GM06990 (cell line): Measurements from ENCODE around the gene SCUBE1.

Experiments
- DNase-seq: peaks from one replicate; pipeline ENCODE4 v3.0.0-alpha.2; 2011; ENCODE audit not compliant: insufficient read length; ENCODE audit errors: extremely low read depth
- H3K27me3 ChIP-seq: replicated peaks from 2 replicates; pipeline ENCODE4 v1.6.0; 2011; ENCODE audit warnings: low read length; ENCODE audit not compliant: control insufficient read depth, insufficient read depth
- H3K36me3 ChIP-seq: 2 replicates; pipeline ENCODE4 v1.5.1; 2011; ENCODE audit warnings: low read length; ENCODE audit not compliant: control insufficient read depth, insufficient read depth
- H3K4me3 ChIP-seq: replicated peaks from 2 replicates; pipeline ENCODE4 v1.5.1; 2011; ENCODE audit warnings: low read depth, mild to moderate bottlenecking, control low read depth, low read length
- TF ChIP-seq, protein P1 (sequence below): IDR thresholded peaks from 2 replicates; pipeline ENCODE4 v1.5.1; 2011; ENCODE audit warnings: low read length, control low read depth, mild to moderate bottlenecking, inconsistent platforms; ENCODE audit not compliant: insufficient read depth, poor library complexity, severe bottlenecking

Gene SCUBE1

DNA sequence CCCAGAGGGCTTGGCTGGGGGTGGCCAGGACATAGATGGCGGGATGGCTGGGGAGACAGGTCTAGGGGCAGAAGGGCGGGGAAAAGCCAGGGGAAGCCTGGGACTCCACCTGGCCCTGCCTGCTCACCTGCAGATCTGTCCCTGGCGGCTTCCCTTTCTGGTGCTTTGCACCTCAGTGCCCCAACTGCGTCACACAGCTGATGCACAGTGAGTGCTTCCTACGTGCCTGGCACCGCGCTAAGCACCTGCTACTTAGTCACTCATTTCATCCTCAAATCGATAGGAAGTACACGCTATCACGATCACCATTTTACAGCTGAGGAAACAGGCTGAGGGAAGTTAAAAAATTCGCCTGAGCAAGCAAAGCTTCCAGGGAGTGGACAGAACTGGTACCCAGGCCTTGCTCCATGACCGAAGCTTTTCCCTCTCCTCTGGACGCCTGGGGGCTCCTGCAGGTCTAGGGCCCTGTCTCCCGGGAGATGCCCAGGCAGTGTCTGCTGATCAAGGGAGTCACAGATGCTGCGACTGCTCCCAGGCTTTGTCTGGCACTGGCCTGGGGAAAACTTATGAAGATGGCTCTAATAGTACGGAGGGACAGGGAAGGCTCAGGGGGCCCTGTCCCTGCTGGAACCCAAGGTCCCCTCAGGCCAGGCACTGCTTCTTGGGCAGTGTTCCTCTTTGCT, 93.2 kb downstream of the SCUBE1 start:
- TF ChIP-seq, protein P1, sequence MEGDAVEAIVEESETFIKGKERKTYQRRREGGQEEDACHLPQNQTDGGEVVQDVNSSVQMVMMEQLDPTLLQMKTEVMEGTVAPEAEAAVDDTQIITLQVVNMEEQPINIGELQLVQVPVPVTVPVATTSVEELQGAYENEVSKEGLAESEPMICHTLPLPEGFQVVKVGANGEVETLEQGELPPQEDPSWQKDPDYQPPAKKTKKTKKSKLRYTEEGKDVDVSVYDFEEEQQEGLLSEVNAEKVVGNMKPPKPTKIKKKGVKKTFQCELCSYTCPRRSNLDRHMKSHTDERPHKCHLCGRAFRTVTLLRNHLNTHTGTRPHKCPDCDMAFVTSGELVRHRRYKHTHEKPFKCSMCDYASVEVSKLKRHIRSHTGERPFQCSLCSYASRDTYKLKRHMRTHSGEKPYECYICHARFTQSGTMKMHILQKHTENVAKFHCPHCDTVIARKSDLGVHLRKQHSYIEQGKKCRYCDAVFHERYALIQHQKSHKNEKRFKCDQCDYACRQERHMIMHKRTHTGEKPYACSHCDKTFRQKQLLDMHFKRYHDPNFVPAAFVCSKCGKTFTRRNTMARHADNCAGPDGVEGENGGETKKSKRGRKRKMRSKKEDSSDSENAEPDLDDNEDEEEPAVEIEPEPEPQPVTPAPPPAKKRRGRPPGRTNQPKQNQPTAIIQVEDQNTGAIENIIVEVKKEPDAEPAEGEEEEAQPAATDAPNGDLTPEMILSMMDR: no peak
- Histone ChIP-seq H3K36me3 (no peaks in the 10 kb centered on the region), H3K27me3 (peaks cover 3% of the 10 kb centered on the region), H3K4me3 (no peak overlapping the region)
- no peak for DNase-seq

DNA sequence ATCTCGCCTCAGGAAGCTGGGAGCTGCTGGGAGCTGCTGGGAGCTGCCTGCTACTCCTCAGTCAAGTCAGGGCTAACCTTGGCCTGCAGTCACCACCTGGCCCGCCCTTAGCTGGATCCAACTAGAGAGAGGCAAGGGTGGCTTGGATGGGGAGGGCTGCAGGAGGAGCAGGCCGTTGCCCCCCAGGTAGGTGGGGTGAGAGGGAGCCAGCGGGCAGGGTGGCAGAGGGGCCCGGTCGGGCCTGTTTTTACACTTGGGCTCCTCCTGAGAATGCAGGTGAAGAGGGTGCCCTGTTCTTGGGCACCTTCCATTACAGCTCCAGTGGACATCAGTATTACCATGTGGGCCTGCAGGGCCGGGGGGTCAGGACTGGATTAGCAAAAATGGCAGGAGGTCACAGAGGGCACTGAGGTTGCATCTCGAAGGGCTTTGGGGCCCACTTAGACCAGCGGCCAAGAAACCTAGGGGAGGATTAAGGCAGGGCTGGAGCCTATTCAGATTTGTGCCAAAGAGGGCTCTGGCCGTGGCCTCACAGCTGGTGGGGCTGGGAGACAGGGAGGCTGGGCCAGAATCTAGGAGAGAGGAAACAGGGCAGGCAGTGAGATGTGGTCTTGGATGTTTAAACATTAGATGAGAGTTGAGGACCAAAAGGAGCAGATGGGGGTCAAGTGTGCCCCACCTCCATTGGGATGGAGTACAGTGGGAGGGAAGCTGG, 95.5 kb downstream of the SCUBE1 start:
- no peak for DNase-seq
- no peak overlapping the region for H3K4me3 ChIP-seq
- TF ChIP-seq, protein P1: no peak

DNA sequence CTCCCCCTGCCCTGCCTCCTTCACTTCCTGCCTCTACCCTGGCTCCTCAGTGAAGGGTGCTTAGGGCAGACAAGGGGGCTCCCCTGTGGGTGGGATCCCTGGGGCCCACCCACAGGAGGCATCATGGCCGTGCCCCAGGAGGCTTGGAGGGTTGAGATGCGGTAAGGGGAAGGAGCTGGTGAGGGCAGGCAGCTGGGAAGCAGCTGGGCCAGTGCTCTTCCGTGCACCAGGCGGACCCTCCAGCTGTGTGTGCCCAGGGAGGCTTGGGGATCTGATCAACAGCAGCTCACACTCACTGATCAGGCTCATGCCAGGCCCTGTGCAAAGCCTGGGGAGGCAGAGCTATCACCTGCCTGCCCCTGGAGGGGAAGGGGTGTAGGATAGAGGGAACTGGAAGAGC, 97.0 kb downstream of the SCUBE1 start:
- no peak for DNase-seq
- TF ChIP-seq, protein P1: no peak
- H3K27me3 ChIP-seq: no peaks in the 10 kb centered on the region; the same call in 1 of the 2 replicates
- H3K4me3 ChIP-seq: no peak overlapping the region
- no peaks in the 10 kb centered on the region for H3K36me3 ChIP-seq

More for the DNA sequence above, 95.5 kb downstream of the SCUBE1 start:
- peaks cover 1% of the 10 kb centered on the region for H3K27me3 ChIP-seq
- H3K36me3 ChIP-seq: no peaks in the 10 kb centered on the region

DNA sequence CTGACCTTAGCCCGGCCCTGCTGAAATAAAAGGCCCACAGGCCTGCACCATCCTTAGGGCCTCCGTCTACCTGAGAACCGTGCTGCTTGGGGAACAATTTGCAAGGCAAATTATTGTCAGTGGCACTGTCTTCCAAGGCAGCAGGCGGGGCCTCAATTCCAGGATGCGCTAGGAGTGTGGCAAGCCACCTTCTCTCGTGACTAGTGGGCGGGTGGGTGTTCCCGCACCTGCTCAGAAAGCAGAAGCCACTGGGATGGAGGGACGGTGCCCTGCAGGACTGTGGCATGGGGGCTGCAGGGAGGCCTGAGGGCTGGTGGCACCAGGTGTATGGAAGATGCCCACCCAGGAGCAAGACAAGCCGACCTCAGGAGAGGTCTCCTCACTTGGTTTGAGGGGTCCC, 97.5 kb downstream of the SCUBE1 start:
- DNase-seq: no peak
- Histone ChIP-seq H3K4me3 (no peak overlapping the region), H3K36me3 (no peaks in the 10 kb centered on the region), H3K27me3 (no peaks in the 10 kb centered on the region; the same call in 1 of the 2 replicates)
- TF ChIP-seq, protein P1: no peak

DNA sequence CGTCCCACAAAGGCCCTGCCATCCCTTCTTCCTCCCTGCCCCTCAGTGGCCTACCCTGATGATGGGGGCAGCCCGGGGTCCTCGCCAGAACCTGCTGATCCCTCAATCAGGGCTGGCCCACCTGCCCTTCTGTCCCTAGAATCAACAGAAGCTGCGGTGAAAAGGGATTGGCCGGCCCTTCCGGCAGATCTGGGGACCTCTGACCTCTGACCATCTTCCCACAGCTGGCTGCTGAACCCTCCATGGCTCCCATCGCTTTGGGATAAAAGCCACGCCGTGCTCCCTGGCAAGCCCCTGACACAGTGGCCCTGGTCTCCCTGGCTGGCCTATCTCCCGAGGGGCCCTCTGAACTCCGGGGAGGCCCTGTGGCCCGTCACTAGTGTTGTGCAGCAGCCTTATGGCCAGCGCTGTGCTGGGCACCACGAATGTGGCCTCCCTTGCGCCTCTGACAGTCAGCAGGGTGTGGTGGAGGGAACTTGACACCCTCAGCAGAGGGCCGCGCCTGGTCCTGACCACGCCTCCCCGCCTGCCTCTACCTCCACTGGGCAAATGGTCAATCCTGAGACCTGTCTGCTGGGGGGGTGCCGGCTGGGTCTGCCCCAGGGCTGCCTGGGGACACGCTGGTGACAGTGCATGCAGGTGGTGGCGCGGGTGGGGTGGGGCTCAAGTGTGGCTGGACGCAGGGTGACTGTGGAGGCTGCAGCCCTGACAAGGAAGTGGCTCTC, 98.2 kb downstream of the SCUBE1 start:
- Histone ChIP-seq H3K27me3 (no peaks in the 10 kb centered on the region; the same call in 1 of the 2 replicates), H3K36me3 (no peaks in the 10 kb centered on the region), H3K4me3 (no peak overlapping the region)
- DNase-seq: no peak
- TF ChIP-seq, protein P1: no peak
